GM11168 (cell line): Measurements from ENCODE around the gene MPRIP.
"Not testable (repeated sequence)": the region's sequence is repeated elsewhere in the genome, so short reads cannot be mapped to it uniquely, and the experiment has no call there.

ENCODE experiments used
- in situ Hi-C: fragments of 300-500 bp; cut with MboI; formaldehyde crosslinking; loops from one replicate; pipeline ENCODE4 v1.12.0; 2022; ENCODE audit warnings: low sequenced_read_pairs; ENCODE audit not compliant: unreplicated experiment

Gene MPRIP, protein sequence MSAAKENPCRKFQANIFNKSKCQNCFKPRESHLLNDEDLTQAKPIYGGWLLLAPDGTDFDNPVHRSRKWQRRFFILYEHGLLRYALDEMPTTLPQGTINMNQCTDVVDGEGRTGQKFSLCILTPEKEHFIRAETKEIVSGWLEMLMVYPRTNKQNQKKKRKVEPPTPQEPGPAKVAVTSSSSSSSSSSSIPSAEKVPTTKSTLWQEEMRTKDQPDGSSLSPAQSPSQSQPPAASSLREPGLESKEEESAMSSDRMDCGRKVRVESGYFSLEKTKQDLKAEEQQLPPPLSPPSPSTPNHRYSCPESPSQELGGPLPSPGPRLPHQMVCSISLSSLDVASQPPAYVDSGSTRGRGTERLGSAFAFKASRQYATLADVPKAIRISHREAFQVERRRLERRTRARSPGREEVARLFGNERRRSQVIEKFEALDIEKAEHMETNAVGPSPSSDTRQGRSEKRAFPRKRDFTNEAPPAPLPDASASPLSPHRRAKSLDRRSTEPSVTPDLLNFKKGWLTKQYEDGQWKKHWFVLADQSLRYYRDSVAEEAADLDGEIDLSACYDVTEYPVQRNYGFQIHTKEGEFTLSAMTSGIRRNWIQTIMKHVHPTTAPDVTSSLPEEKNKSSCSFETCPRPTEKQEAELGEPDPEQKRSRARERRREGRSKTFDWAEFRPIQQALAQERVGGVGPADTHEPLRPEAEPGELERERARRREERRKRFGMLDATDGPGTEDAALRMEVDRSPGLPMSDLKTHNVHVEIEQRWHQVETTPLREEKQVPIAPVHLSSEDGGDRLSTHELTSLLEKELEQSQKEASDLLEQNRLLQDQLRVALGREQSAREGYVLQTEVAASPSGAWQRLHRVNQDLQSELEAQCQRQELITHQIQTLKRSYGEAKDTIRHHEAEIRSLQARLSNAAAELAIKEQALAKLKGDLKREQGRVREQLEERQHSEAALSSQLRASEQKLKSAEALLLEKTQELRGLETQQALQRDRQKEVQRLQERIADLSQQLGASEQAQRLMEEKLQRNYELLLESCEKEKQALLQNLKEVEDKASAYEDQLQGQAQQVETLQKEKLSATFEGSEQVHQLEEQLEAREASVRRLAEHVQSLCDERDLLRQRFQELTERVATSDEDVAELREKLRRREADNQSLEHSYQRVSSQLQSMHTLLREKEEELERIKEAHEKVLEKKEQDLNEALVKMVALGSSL (N-terminal part only)

GRCh38 chr17:17042384-17042736, at the start of gene MPRIP:
Gene MPRIP (plus strand): TSS chr17:17042457. CDS start chr17:17042849, 392 bp downstream.
- in situ Hi-C loops: no loop called here

- in situ Hi-C loops: loop anchor here (5.0 to 10.0 kb wide), 2 partner anchors 77 to 310 kb away; partner anchors contain the start of gene NT5M
These were observed 47.6 kb upstream of the MPRIP start for GRCh38 chr17:16994631-16995030.

- in situ Hi-C loops: loop anchor here (5.0 to 10.0 kb wide), 2 partner anchors 79 to 309 kb away; partner anchors contain the start of gene NT5M
These were observed 46.3 kb upstream of the MPRIP start for GRCh38 chr17:16995930-16996329.

GRCh38 chr17:16996726-16997125, 45.5 kb upstream of the MPRIP start:
- in situ Hi-C loops: loop anchor here (5.0 to 10.0 kb wide), 2 partner anchors 79 to 308 kb away; partner anchors contain the start of gene NT5M

DNA sequence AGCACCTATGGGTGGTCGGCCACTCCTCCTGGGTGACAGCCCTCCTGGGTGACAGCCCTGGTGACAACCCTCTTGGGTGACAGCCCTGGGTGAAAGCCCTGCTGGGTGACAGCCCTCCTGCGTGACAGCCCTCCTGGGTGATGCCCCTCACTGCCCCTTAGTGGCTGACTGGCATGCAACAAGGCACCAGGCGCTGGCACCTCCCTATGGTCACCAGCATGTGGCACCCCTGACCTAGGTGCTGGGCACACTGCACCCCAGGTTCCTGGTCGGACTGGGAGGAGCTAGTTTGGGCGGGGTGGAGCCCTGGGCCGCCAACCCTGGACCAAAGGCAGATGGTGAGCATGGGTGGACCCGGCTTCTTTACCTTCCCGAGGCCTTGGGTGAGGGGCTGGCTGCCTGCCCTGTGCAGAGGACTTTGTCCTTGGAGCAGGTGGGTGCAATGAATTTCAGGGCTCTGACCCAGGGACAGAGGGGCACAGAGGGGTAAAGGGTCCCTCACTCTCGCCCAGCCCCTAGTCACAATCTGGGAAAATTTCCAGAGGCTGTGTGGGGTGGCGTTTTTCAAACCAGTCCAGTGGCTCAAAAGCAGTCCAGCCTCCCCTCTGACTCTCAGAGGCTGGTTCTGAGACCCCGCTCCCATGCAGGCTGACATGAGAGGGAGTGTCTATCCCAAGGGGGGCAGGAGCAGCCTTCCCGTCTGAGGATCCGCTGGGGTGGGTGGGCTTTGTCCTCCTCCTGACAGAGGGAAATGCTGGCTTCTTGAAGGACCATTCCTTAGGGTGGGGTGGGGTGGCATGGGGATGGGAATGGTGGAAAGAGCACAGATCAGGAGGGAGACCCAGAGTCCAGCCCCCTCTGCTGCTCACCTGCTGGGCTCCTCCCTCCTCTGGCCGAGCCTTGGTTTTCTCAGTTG, 44.5 kb upstream of the MPRIP start:
- in situ Hi-C loops: loop anchor here (5.0 to 10.0 kb wide), 2 partner anchors 80 to 307 kb away; partner anchors contain the start of gene NT5M

DNA sequence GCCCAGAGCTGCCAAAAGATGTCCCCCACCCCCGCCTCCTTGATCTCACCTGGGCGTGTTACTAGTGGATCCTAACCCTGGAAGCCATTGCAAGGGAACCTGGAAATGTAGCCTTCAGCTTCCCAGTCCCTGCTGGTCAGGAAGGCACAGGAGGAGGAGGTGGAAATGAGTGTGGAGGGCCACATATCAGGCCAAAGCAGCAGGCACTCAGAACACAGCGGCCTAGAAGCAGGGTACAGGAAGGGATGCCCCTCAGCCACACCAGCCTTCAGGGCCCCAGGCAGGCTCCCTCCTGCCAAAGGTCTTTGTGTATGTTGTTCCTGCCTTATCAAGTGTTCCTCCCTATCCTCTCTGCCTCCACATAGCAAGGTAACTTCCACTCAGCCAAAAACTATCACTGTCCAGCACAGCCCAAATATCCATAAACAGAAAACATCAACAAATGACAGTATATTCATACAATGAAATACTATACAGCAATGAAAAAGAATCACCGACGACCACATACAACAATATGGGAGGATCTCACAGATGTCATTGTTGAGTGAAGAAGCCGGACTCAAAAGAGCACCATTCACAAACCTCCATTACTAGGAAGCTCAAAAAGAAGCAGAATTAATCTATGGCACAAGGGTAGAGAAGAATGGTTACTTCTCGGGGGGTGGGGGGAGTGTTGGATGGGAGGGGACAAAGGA, 42.2 kb upstream of the MPRIP start:
- in situ Hi-C loops: loop anchor here (5.0 to 10.0 kb wide), 2 partner anchors 83 to 305 kb away; partner anchors contain the start of gene NT5M

- in situ Hi-C loops: no loop called here
These were observed 41.0 kb upstream of the MPRIP start for GRCh38 chr17:17001076-17001777.

DNA sequence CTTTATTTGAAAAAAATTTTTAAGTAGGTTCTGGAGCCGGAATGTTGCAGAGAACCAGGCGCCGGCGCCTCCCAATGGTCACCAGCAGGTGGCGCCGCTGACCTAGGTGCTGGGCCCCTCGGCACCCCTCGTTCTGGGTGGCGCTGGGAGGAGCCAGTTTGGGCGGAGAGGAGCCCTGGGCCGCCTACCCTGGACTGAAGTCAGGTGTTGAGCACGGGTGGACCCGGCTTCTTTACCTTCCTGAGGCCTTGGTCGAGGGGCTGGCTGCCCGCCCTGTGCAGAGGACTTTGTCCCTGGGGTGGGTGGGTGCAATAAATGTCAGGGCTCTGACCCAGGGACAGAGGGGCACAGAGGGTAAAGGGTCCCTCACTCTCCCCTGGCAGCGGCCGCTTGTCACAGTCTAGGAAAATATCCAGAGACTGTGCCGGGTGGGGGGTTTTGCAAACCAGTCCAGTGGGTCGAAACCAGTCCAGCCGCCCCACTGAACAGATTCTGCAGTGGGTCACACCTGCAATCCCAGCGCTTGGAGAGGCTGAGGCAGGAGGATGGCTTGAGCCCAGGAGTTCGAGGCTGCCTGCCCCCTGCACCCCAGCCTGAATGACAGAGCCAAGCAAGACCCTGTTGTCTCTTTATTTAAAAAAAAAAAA, 40.3 kb upstream of the MPRIP start:
- in situ Hi-C loops: no loop called here

DNA sequence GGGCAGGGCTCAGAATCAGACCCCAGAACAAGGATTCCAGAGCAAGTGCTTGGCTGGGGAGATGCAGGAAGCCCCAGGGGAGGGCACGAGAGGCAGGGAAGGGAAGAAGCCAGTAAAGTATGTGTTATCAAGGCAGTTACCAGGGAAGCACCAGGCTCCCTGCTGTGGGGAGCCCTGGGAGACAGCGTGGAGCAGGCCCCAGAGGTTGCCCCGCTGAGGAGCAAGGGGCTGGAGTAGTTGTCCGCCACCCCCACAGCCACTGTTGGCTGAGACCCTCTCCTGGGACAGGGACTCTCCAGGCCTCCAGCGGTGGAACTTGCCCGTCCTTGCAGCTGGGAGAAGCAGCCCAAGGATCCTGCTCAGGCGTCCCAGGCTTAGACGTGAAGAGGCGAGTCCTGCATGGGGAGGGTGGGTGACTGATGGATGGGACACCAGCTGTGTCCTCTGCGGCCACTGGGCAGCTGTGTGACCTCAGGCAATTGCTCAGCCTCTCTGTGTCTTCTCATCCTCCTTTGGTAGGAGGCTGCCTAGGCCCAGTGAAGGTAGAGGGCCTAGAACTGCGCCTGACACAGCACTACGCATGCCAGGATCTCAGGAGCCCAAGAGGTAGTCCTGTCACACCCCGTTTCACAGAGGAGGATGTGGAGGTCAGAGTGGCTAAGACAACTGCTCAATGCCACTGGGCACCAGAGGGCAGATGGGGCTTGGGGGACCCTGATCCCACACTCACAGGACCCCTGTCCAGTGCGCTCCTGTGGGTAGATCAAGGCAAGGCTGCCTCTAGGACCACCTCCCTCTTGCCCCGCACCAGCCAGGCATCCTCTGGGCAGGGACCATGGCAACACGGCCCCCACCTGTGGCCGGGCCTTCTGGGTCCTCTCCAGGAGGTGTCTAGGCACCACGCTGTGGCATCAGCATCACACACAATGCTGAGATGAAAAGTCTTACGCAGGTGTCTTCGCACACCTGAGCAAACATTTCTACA, 39.2 kb upstream of the MPRIP start:
- in situ Hi-C loops: not testable (repeated sequence)

DNA sequence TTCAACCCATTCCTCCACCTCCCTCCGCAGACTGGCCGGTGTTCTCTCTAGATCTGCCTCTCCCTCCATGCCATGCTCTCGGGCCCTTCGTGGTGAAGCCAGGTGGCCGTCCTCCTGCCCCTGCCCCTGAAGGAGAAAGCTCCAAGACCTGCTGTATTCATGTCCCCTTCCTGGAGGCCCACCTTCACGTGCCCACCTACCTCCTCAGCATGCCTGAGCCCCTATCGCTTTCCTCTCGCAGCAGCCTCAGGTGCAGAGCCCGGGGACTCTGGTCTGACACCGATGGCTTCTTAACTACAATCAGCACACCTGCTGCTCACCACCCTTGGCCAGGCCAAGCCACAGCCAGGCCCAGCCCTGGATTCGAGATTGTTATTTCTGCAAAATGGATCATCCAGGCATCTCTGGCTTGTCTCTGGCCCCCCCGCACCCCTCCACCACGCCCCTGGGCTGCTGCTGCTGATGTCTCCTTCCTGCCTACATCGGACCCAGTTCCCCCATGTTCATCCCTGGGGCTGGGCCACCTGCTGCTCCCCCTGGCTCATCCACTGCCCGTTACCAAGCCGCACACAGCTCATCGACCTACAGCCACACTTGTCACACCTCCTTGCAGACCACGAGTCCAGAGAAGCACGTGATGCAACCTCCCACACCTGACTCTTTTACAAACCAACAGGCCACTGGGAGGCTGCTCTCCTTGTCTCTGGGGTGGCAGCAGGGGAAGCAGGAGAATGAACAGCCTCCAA, 37.8 kb upstream of the MPRIP start:
- in situ Hi-C loops: no loop called here

DNA sequence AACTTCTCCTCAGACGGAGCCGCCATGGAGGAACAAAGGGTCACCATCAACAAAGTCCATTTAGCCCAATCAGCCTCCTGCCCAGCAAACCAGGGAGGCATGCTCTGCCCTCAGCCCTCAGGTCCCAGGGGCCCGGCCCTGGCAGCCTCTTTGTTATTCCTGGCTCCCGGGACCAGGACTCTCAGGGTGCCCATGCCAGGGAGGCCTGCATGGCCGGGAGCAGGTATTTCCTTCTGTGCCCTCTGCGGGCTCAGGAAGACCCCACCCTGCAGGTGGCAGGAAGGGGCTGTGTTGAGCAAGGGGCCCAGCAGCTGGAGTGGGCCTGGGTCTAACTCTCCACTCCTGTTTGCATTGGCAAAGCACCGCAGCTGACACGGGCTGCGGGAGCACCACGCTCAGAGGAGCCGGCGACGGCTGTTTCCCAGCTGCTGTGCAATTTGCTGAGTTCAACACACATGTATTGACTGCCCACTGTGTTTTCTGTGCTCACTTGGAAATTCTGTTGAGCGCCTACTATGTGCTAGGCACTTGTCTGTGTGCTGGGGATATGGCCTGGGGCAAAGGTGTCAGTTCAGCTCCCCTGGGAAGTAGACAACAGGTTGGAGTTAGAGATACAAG, 37.2 kb upstream of the MPRIP start:
- in situ Hi-C loops: not testable (repeated sequence)

DNA sequence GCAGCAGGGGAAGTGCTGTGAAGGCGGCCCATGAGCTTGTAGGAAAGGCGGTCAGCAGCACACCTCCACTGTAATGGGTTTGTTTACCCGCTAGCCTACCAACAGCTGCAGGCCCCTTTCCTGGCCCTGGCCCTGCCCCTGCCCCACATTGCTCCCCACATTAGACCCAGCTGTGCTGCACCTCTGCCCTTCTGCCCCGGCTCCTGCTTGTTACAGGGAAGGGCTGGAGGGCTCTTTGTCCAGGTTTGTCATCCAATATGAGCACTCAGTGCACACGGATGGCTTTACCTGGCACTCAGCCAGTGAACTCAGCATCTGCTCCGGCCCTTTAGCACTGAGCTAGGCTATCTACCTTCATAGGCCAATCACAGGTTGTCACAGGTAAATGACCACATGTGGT, 34.4 kb upstream of the MPRIP start:
- in situ Hi-C loops: not testable (repeated sequence)

DNA sequence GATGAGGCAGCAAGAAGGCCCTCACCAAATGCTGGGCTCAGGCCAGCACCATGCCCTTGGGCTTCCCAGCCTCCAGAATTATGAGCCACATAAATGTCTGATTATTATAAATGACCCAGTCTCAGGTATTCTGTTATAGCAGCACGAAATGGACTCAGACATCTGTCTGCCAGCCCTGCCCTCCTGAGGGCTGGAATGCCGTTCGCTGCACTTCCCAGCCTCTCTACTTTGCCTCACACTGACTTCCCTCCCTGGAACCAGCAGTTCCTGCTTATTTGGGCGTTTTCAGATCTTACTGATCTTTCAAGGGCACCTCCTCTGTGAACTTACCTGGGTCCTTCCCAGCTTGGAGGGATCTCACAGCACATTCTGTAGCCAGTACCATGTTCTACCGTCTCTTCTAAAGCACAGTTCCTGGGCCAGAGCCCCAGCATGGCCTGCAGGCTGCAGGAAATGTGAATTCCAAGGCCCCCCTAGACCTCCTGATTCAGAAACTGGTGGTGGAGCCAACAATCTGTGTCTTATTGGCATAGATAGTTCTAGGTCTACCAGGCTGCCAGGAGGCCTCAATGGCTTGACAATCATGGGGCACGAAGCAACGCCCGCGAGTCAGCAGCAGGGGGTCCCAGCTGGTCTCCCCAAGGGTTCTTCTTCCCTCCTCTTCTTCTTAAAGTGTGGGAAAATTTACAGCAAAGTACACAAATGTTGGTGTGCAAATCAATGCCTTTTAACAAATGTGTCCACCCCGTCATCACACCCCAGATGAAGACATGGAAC, 33.4 kb upstream of the MPRIP start:
- in situ Hi-C loops: not testable (repeated sequence)

- in situ Hi-C loops: not testable (repeated sequence)
These were observed 32.3 kb upstream of the MPRIP start for GRCh38 chr17:17009972-17010371.
